ENCODE results near the gene WFDC5. TPM values are rescaled to one million over a fixed set of nuclear protein-coding genes. Genes with fewer than 3 reads are reported as not detected.

Gene WFDC5
- total RNA-seq, 4 donors from 2014 or later, result not detected

DNA sequence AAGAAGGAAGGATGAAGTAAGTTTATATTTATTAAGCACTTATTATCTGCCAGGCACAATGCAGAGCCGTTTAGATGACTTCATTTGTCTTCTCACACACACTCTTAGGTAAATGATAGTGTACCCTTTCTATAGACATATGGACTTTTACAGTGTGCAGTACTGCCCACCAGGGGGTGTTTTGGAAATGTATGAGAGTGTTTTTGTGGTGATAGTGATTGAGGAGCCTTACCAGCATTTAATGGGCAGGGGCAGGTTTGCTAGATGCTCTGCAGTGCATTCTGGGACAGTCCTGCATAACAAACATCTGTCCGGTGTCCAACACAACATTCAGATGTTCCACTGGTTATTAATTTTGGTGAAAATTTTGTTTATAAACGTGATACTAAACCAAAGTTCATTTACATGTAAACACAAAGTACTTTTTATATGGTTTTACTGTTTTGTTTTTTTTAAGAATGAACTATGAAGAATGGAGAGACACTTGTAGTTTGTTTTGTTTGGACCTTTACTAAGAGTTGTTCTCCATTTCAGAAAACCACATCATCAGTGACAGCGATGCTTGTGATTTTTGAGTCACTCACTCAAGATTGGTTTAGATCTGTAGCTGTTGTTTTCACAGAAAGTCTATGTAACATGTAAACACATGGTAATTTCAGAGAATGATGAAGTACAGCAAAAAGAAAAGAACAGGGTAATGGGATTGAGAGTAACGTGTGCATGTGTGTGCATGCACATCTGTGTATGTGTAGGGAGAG is 33.9 kb downstream of the WFDC5 start:
- no peak for TF ChIP-seq POLR2A (IDR thresholded peaks at IDR 0.05)
- TF ChIP-seq, protein P1, sequence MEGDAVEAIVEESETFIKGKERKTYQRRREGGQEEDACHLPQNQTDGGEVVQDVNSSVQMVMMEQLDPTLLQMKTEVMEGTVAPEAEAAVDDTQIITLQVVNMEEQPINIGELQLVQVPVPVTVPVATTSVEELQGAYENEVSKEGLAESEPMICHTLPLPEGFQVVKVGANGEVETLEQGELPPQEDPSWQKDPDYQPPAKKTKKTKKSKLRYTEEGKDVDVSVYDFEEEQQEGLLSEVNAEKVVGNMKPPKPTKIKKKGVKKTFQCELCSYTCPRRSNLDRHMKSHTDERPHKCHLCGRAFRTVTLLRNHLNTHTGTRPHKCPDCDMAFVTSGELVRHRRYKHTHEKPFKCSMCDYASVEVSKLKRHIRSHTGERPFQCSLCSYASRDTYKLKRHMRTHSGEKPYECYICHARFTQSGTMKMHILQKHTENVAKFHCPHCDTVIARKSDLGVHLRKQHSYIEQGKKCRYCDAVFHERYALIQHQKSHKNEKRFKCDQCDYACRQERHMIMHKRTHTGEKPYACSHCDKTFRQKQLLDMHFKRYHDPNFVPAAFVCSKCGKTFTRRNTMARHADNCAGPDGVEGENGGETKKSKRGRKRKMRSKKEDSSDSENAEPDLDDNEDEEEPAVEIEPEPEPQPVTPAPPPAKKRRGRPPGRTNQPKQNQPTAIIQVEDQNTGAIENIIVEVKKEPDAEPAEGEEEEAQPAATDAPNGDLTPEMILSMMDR (IDR thresholded peaks at IDR 0.05), result peak in 2 of 6 experiments; percentile 22 to 27
- Histone ChIP-seq H3K4me3 (no peak overlapping the region), H3K4me1 (no peaks in the 10 kb centered on the region), H3K27ac (no peak overlapping the region), H3K36me3 (peaks cover 0 to 55% (median 0%) of the 10 kb centered on the region in 3 donors), H3K9me3 (peaks cover 0 to 7% (median 0%) of the 10 kb centered on the region in 4 donors), H3K27me3 (no peaks in the 10 kb centered on the region)
- DNase-seq, result no peak

DNA sequence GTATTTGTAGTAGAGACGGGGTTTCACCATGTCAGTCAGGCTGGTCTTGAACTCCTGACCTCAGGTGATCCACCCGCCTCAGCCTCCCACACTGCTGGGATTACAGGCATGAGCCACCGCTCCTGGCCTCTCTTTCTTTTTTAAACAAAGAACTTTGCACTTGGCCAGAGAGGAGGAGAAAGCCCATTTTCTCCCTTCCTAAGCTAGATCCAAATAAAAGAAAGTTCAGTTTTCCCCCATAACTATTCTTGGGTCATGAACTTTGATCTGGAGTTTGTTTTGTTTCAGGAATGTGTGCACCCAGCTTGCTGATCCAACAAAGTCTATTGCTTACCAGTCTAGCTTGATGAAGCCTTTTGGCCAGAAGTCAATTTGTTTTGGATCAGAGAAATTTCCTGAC is 37.4 kb downstream of the WFDC5 start:
- H3K36me3 ChIP-seq, result peaks cover 0 to 73% (median 0%) of the 10 kb centered on the region in 3 donors
- no peaks in the 10 kb centered on the region for H3K27me3 ChIP-seq
- H3K4me3 ChIP-seq, result no peak overlapping the region
- DNase-seq, result no peak
- H3K9me3 ChIP-seq, result peaks cover 0 to 6% (median 0%) of the 10 kb centered on the region in 4 donors
- no peaks in the 10 kb centered on the region for H3K4me1 ChIP-seq
- no peak overlapping the region for H3K27ac ChIP-seq
- no peak for TF ChIP-seq POLR2A (IDR thresholded peaks at IDR 0.05)
- TF ChIP-seq, protein P1 (IDR thresholded peaks at IDR 0.05), result no peak

DNA sequence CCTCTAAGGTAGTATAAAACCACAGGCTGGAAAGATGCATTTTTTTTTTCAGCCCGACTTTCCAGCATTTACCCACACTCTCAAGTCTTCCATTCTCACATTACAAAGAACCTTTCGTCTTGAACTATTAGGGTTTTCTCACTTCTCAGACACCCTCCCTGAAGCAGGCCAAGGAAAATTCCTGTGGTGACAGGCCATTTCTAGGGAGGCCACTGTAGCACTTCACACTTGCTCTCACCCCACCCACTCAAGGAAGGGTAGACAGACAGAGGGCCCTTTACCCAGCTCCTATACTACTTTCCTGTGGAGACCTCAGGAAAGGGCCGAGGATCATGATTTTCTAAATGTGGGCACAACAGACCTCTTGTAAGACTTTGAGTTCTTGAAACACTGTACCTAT is 41.8 kb downstream of the WFDC5 start:
- peaks cover 0 to 42% (median 0%) of the 10 kb centered on the region in 3 donors for H3K36me3 ChIP-seq
- no peak overlapping the region for H3K27ac ChIP-seq
- no peaks in the 10 kb centered on the region for H3K27me3 ChIP-seq

DNA sequence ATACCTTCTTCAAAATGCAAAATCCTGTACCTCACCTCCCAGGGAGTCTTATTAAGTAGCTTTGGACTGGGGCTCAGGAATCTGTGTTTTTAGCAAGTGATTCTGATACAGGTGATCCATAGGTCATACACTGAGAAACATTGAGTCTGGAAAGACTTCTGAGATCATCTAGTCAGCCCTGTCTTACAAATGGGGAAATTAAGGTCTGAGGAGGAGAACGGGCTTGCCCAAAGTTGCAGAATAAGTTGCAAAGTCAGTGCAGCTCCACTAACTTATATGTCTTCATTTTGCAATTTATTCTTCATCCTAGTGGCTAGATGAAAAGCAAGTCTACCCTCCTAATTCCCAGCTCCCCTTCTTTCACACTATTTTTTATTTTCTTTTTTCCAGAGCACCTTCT is 42.9 kb downstream of the WFDC5 start:
- Histone ChIP-seq H3K36me3 (peaks cover 0 to 42% (median 0%) of the 10 kb centered on the region in 3 donors), H3K27ac (no peak overlapping the region), H3K4me3 (no peak overlapping the region), H3K9me3 (no peaks in the 10 kb centered on the region), H3K4me1 (no peaks in the 10 kb centered on the region), H3K27me3 (no peaks in the 10 kb centered on the region)
- TF ChIP-seq, protein P1 (IDR thresholded peaks at IDR 0.05), result no peak
- no peak for TF ChIP-seq POLR2A (IDR thresholded peaks at IDR 0.05)
- no peak for DNase-seq

More for the DNA sequence above, 41.8 kb downstream of the WFDC5 start:
- Histone ChIP-seq H3K4me1 (no peaks in the 10 kb centered on the region), H3K4me3 (no peak overlapping the region), H3K9me3 (no peaks in the 10 kb centered on the region)
- TF ChIP-seq, protein P1 (IDR thresholded peaks at IDR 0.05), result no peak
- no peak for TF ChIP-seq POLR2A (IDR thresholded peaks at IDR 0.05)
- no peak for DNase-seq

DNA sequence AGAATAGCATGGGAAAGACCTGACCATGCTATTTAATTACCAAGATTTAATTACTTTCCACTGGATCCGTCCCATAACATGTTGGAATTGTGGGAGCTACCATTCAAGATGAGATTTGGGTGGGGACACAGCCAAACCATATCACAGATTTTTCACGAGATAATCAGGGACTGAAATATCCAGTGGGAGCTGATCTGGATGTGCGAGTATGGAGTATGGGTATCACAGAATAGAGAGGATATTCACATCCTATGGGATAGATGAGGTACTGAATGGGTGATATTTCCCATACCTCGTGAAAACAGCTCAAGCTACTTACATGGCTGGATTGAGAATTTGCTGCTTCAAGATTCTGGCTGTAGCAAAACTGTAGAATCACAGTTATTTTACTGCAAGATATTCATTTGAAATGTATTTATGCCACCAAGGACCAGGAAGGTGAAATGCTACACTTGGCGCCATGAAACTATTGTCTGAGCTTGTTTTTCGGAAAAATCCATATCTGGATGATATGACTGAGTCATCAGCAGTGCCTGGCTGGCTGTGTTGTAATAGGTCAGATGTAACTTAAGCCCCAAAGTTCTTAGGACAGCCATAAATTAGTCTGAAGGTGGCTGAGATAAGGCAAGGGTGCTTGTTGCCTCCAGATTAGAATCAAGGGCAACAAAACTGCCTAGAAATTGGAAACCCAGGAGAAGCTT is 43.9 kb downstream of the WFDC5 start:
- H3K27ac ChIP-seq, result no peak overlapping the region
- TF ChIP-seq, protein P1 (IDR thresholded peaks at IDR 0.05), result no peak
- TF ChIP-seq POLR2A (IDR thresholded peaks at IDR 0.05), result no peak
- no peaks in the 10 kb centered on the region for H3K9me3 ChIP-seq
- peaks cover 0 to 36% (median 0%) of the 10 kb centered on the region in 3 donors for H3K36me3 ChIP-seq
- DNase-seq, result no peak
- no peaks in the 10 kb centered on the region for H3K4me1 ChIP-seq
- no peaks in the 10 kb centered on the region for H3K27me3 ChIP-seq
- no peak overlapping the region for H3K4me3 ChIP-seq

Data from Peyer's patch (tissue), 4 donors.